SU-DHL-6 (cell line): ENCODE data around the gene LEFTY1.

Source experiments
- H2AFZ ChIP-seq: fragments of 200-600 bp; sonication (generic); 2 replicates; pipeline ENCODE4 v1.6.1; 2014; ENCODE audit warnings: low read depth, mild to moderate bottlenecking, moderate library complexity, mixed read lengths, antibody characterized with exemption, low read length; ENCODE audit not compliant: severe bottlenecking
- H3F3A ChIP-seq: fragments of 200-600 bp; shearing (Covaris generic); 2 replicates; pipeline ENCODE4 v1.6.0; 2016; ENCODE audit warnings: antibody characterized with exemption, mild to moderate bottlenecking; ENCODE audit not compliant: insufficient read depth
- H3K27ac ChIP-seq: fragments of 200-600 bp; sonication (generic); 2 replicates; pipeline ENCODE4 v1.5.1; 2016; ENCODE audit warnings: low read depth, mild to moderate bottlenecking, low read length, moderate library complexity, mixed read lengths
- H3K27me3 ChIP-seq: fragments of 200-600 bp; sonication (generic), shearing (Covaris generic); 2 replicates; pipeline ENCODE4 v1.6.0; 2014; ENCODE audit warnings: mild to moderate bottlenecking, low read length
- H3K36me3 ChIP-seq: fragments of 200-600 bp; sonication (generic); 2 replicates; pipeline ENCODE4 v1.6.1; 2014; ENCODE audit warnings: mild to moderate bottlenecking, low read length, mixed read lengths
- H3K4me2 ChIP-seq: fragments of 300-600, 200-600 bp; shearing (Covaris generic), sonication (generic); 2 replicates; pipeline ENCODE4 v1.6.0; 2014; ENCODE audit warnings: low read length, low read depth, mild to moderate bottlenecking; ENCODE audit not compliant: poor library complexity, severe bottlenecking
- H3K4me3 ChIP-seq: fragments of 200-600 bp; sonication (generic); 2 replicates; pipeline ENCODE4 v1.5.1; 2014; ENCODE audit warnings: antibody characterized with exemption, low read length, mild to moderate bottlenecking, mixed read lengths; ENCODE audit not compliant: insufficient read depth, poor library complexity, severe bottlenecking
- H3K79me2 ChIP-seq: fragments of 200-600 bp; sonication (generic); 2 replicates; pipeline ENCODE4 v1.6.1; 2014; ENCODE audit warnings: mild to moderate bottlenecking, low read length, moderate library complexity; ENCODE audit not compliant: insufficient read depth
- H3K9ac ChIP-seq: fragments of 200-600 bp; sonication (generic); 2 replicates; pipeline ENCODE4 v1.7.0; 2014; ENCODE audit warnings: mild to moderate bottlenecking, low read length
- H3K9me2 ChIP-seq: fragments of 200-600 bp; sonication (generic); replicated peaks from 2 replicates; pipeline ENCODE4 v1.6.1; 2014; ENCODE audit warnings: low read length; ENCODE audit not compliant: insufficient read depth
- H3K9me3 ChIP-seq: fragments of 200-600 bp; sonication (generic); 2 replicates; pipeline ENCODE4 v1.6.1; 2014; ENCODE audit warnings: low read length, mixed read lengths; ENCODE audit not compliant: insufficient read depth
- H4K20me1 ChIP-seq: fragments of 200-600 bp; sonication (generic); 2 replicates; pipeline ENCODE4 v1.6.1; 2014; ENCODE audit warnings: low read depth, mild to moderate bottlenecking, antibody characterized with exemption, low read length, moderate library complexity, mixed read lengths
- EZH2phosphoT487 ChIP-seq: fragments of 200-600 bp; sonication (generic), shearing (Covaris generic); conservative IDR thresholded peaks from 2 replicates; pipeline ENCODE4 v1.6.1; 2018; ENCODE audit warnings: mild to moderate bottlenecking, antibody characterized with exemption, low read length, moderate library complexity, mixed read lengths
- TF ChIP-seq, protein P1 (sequence below): fragments of 200-600 bp; sonication (generic); IDR thresholded peaks from one replicate; pipeline ENCODE4 v1.5.1; 2017; ENCODE audit warnings: antibody characterized with exemption, mild to moderate bottlenecking, low read length, moderate library complexity; ENCODE audit not compliant: insufficient read depth, poor library complexity, severe bottlenecking

LEFTY1 gene

DNA sequence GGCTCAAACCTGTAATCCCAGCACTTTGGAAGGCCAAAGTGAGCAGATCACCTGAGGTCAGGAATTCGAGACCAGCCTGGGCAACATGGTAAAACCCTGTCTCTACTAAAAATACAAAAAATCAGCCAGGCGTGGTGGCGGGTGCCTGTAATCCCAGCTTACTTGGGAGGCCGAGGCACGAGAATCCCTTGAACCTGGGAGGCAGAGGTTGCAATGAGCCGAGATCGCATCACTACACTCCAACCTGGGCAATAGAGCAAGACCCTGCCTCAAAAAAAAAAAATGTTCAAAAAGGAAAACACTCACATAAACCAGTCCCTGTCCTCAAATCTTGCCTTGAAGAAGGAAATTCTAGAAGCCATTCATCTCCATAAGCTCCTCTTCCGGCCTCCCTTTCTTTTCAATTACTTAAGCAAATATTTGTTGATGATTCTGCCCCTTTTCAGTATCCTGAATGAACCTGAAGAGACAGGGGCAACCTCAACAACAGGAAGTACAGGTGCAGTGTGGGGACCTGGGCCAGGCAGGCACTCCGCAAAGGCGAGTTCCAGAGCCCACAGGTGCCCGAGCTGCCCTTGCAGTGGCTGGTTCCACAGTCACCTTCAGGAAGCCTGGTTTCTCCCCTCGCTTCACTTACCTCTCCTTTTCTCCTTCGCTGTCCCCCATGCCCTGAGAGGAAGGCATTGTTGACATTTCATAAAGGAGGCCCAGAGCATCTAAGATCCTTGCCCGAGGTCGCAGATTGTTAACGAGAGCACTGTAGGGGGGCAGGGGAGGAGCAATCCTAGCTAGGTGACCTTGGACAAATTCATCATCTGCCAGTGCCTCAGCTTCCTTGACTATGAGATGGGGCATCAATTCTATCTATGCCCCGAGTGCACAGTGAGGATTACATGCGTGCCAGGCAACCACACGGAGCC, 8.9 kb upstream of the LEFTY1 start:
- Histone ChIP-seq H4K20me1 (no peaks in the 10 kb centered on the region), H3K9ac (peak overlapping the region; percentile 15; the same call in 1 of the 2 replicates), H3K9me2 (no peaks in the 10 kb centered on the region), H3K9me3 (no peaks in the 10 kb centered on the region), H3K27me3 (no peaks in the 10 kb centered on the region), H3K79me2 (no peaks in the 10 kb centered on the region), H3F3A (peaks cover 13% of the 10 kb centered on the region; the same call in 1 of the 2 replicates), H3K36me3 (no peaks in the 10 kb centered on the region), H3K4me2 (peak overlapping the region; percentile 47), H3K27ac (peak overlapping the region; percentile 71), H2AFZ (peak overlapping the region; percentile 62), H3K4me3 (no peak overlapping the region)
- no peak for TF ChIP-seq EZH2phosphoT487

DNA sequence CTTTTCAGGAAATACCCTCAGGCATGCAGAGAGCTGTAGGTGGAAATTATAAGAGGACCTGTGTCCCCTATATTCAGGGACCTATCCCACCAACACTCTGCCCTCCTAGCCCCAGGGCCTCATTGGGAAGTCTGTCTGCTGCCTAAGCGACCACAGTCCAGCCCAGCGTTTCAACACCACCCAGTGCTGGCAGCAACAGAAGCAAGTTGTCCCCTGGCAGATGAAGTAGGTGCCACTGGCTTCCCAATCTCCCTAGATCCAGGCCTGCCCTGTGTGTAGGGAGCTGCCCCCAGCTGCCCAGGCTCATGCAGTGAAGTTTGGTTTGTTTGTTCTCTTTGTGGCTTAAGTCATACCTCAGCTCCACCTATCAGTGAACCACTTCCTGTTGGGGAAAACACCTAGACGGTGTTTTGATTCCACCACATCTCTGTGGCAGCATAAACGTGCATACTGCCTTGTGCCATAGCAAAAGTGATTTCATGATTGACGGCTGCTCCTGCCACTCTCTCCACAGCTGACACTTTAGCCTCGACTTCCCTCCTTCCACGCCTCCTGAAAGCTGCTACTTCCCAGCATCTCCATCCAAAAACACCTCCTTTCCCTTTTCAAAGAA, 8.1 kb upstream of the LEFTY1 start:
- TF ChIP-seq, protein P1, sequence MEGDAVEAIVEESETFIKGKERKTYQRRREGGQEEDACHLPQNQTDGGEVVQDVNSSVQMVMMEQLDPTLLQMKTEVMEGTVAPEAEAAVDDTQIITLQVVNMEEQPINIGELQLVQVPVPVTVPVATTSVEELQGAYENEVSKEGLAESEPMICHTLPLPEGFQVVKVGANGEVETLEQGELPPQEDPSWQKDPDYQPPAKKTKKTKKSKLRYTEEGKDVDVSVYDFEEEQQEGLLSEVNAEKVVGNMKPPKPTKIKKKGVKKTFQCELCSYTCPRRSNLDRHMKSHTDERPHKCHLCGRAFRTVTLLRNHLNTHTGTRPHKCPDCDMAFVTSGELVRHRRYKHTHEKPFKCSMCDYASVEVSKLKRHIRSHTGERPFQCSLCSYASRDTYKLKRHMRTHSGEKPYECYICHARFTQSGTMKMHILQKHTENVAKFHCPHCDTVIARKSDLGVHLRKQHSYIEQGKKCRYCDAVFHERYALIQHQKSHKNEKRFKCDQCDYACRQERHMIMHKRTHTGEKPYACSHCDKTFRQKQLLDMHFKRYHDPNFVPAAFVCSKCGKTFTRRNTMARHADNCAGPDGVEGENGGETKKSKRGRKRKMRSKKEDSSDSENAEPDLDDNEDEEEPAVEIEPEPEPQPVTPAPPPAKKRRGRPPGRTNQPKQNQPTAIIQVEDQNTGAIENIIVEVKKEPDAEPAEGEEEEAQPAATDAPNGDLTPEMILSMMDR = no peak
- no peak for TF ChIP-seq EZH2phosphoT487
- H3K4me3 ChIP-seq = no peak overlapping the region
- H3K27ac ChIP-seq = peak overlapping the region; percentile 71

DNA sequence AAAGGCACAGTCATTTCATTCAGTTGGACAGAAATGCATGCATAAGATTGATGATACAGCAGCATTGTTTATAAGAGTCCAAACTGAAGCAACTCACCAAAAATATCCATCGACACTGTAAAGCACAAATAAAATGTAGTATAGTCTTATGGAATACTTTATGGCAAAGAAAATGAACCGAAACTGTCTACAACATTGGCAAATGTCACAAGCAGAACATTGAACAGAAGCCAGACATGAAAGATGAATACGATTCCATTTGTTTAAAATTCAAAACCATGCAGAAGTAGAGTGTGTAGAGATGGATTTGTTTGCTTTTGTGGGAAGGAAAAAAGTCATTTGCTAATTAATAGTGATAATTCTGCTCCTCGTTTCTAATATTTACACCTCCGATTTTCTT, 7.5 kb upstream of the LEFTY1 start:
- H3K27ac ChIP-seq = peak overlapping the region; percentile 71
- TF ChIP-seq, protein P1 = no peak
- no peak for TF ChIP-seq EZH2phosphoT487

More for the DNA sequence above, 8.1 kb upstream of the LEFTY1 start:
- Histone ChIP-seq H3K79me2 (no peaks in the 10 kb centered on the region), H3K9me2 (no peaks in the 10 kb centered on the region), H4K20me1 (no peaks in the 10 kb centered on the region), H3K9ac (peak overlapping the region; percentile 18; the same call in 1 of the 2 replicates), H3F3A (peaks cover 13% of the 10 kb centered on the region; the same call in 1 of the 2 replicates), H3K4me2 (peak overlapping the region; percentile 47), H3K36me3 (no peaks in the 10 kb centered on the region), H3K9me3 (no peaks in the 10 kb centered on the region), H2AFZ (peak overlapping the region; percentile 62), H3K27me3 (no peaks in the 10 kb centered on the region)

More for the DNA sequence above, 7.5 kb upstream of the LEFTY1 start:
- H2AFZ ChIP-seq = peak overlapping the region; percentile 15
- H3K79me2 ChIP-seq = no peaks in the 10 kb centered on the region
- peak overlapping the region; percentile 47 for H3K4me2 ChIP-seq
- no peaks in the 10 kb centered on the region for H3K9me3 ChIP-seq
- H3K36me3 ChIP-seq = no peaks in the 10 kb centered on the region
- H3K9ac ChIP-seq = 0 out of 2 replicates have a peak overlapping the region, but pooled peaks have one; percentile 18
- no peaks in the 10 kb centered on the region for H3K9me2 ChIP-seq
- H4K20me1 ChIP-seq = no peaks in the 10 kb centered on the region
- H3K4me3 ChIP-seq = no peak overlapping the region
- H3K27me3 ChIP-seq = no peaks in the 10 kb centered on the region
- H3F3A ChIP-seq = peaks cover 13% of the 10 kb centered on the region; the same call in 1 of the 2 replicates
